IPS-18c (cell line): Measurements from ENCODE around the gene RAB11B.
"Not testable (repeated sequence)": the region's sequence is repeated elsewhere in the genome, so short reads cannot be mapped to it uniquely, and the experiment has no call there.

Experiments
- H3K4me3 ChIP-seq: 2 replicates; pipeline ENCODE4 v1.7.0; 2013; ENCODE audit warnings: low read depth, mild to moderate bottlenecking, low read length, moderate library complexity; ENCODE audit not compliant: insufficient read depth
- H3K9me3 ChIP-seq: one replicate; pipeline ENCODE4 v1.6.1; 2013; ENCODE audit warnings: mild to moderate bottlenecking, low read length, moderate library complexity; ENCODE audit not compliant: control insufficient read depth, insufficient read depth

Gene RAB11B

GRCh38 chr19:8389891-8390616 lies at the start of gene RAB11B:
Gene RAB11B (plus strand): TSS chr19:8390360. CDS start chr19:8390417, 57 bp downstream.
- peak within 1 kb of the TSS; percentile 99 for H3K4me3 ChIP-seq

GRCh38 chr19:8341504-8341903 lies 48.7 kb upstream of the RAB11B start:
- H3K4me3 ChIP-seq, H3K9me3 ChIP-seq: not testable (repeated sequence)

More at GRCh38 chr19:8389891-8390616, at the start of gene RAB11B:
- no peaks in the 10 kb centered on the region for H3K9me3 ChIP-seq

GRCh38 chr19:8342316-8342683 lies 47.9 kb upstream of the RAB11B start:
- Histone ChIP-seq H3K9me3 (no peaks in the 10 kb centered on the region), H3K4me3 (no peak overlapping the region)

- peak within 1 kb of the TSS; percentile 71 for H3K4me3 ChIP-seq
Observed at GRCh38 chr19:8342684-8343482, 47.3 kb upstream of the RAB11B start, which contains the start of gene KANK3. Gene KANK3 (minus strand): TSS chr19:8343262. CDS start chr19:8337828, 5,434 bp downstream.

DNA sequence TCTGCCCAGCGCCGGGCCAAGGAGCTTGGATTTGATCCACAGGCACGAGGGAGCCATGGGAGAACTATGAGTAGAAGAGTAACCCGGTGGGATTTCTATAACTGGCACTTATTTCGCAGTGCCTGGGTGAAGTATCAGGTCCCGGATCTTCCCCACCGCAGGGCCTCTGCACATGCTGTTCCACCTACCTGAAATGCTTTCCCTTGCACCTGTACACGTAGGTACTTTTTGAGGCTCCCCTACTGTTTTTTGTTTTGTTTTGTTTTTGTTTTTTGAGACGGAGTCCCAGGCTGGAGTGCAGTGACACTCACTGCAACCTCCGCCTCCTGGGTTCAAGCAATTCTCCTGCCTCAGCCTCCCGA lies 46.7 kb upstream of the RAB11B start:
- H3K4me3 ChIP-seq: no peak overlapping the region; the same call in 1 of the 2 replicates

More at GRCh38 chr19:8342684-8343482, 47.3 kb upstream of the RAB11B start, which contains the start of gene KANK3:
- H3K9me3 ChIP-seq: no peaks in the 10 kb centered on the region

GRCh38 chr19:8349629-8350372 lies 40.4 kb upstream of the RAB11B start:
- H3K9me3 ChIP-seq, H3K4me3 ChIP-seq: not testable (repeated sequence)

More for the DNA sequence above, 46.7 kb upstream of the RAB11B start:
- H3K9me3 ChIP-seq: no peaks in the 10 kb centered on the region

GRCh38 chr19:8352134-8352827 lies 37.9 kb upstream of the RAB11B start:
- no peak overlapping the region for H3K4me3 ChIP-seq
- no peaks in the 10 kb centered on the region for H3K9me3 ChIP-seq

DNA sequence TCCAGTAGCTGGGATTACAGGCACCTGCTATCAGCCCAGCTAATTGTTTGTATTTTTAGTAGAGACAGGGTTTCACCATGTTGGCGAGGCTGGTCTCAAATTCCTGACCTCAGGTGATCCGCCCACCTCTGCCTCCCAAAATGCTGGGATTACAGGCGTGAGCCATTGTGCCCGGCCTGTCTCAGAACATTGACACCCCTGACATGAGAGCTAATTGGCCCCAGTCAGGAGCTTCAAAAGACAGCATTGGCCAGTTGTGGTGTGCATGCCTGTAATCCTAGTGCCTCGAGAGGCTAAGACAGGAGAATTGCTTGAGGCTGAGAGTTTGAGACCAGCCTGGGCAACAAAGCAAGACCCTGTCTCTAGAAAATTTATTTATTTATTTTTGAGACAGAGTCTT lies 37.3 kb upstream of the RAB11B start:
- not testable (repeated sequence) for H3K9me3 ChIP-seq, H3K4me3 ChIP-seq

DNA sequence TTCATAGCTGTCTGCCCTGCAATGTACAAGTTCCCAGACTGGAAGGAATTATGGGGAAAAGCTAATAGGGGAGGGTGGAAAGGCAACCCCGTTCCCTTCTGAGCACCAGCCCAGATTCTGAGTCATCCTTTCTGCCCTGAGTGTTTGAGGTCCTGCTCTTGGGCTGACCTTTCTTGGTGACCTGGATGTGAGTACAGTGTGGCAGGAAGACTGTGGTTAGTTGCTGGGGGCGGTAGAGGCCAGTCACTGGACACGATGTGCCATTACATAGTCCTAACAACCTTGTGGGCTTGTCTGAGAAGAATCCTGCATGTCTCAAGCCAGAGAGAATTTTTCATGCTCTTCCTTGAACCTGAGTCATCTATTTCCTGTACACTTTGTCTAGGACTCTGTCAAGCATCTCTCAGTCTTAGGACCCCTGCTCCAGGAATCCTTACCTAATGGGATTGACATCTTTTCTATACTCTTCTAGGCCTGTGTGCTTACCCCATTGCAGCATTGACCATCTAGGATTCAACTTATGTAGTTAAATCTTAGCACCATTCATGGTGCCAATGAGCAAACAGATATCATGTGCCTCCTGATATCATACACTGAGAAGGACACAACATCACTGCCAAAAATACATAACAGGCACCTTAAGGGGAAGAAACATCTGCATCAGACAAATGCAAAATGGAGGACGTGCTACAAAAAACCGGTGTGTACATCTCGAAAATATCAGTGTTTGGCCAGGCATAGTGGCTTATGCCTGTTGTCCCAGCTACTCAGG lies 34.3 kb upstream of the RAB11B start:
- Histone ChIP-seq H3K4me3 (no peak overlapping the region), H3K9me3 (no peaks in the 10 kb centered on the region)

DNA sequence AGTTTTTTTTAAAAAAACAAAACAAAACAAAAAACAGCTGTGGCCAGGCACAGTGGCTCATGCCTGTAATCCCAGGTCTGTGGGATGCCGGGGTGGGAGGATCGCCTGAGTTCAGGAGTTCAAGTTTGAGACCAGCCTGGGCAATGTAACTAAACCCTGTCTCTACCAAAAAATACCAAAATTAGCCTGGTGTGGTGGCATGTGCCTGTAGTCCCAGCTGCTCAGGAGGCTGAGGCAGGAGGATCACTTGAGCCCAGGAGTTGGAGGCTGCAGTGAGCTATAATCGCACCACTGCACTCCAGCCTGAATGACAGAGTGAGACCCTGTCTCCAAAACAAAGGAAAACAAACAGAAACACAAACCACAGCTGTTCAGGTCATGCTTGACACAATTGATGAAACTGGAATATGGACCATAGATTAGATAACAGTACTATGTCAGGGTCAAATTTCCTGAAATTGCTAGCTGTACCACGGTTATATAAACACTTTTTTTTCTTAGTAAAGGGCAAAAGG lies 33.1 kb upstream of the RAB11B start:
- H3K4me3 ChIP-seq: no peak overlapping the region
- no peaks in the 10 kb centered on the region for H3K9me3 ChIP-seq

DNA sequence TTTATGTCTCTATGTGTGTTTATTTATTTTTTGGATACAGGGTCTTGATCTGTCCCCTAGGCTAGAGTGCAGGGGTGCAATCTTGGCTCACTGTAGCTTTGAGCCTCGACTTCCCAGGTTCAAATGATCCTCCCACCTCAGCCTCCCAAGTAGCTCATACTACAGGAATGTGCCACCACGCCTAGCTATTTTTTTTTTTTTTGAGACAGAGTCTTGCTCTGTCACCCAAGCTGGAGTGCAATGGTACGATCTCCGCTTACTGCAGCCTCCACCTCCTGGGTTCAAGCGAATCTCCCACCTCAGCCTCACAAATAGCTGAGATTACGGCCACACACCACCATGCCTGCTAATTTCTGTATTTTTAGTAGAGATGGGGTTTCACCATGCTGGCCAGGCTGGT lies 31.2 kb upstream of the RAB11B start:
- no peaks in the 10 kb centered on the region for H3K9me3 ChIP-seq
- H3K4me3 ChIP-seq: no peak overlapping the region

GRCh38 chr19:8360196-8360595 lies 30.0 kb upstream of the RAB11B start:
- Histone ChIP-seq H3K4me3 (no peak overlapping the region), H3K9me3 (no peaks in the 10 kb centered on the region)

GRCh38 chr19:8361921-8362793 lies 28.0 kb upstream of the RAB11B start:
- Histone ChIP-seq H3K4me3 (no peak overlapping the region), H3K9me3 (no peaks in the 10 kb centered on the region)

GRCh38 chr19:8363803-8364771 lies 26.1 kb upstream of the RAB11B start, which contains the start of gene ANGPTL4:
Gene ANGPTL4 (plus strand): TSS chr19:8364155. CDS start chr19:8364322, 167 bp downstream.
- H3K4me3 ChIP-seq: peak within 1 kb of the TSS; percentile 77
- H3K9me3 ChIP-seq: no peaks in the 10 kb centered on the region
